K562 (cell line): ENCODE data around the gene SSH3. TPM values are rescaled to one million over a fixed set of nuclear protein-coding genes. Genes with fewer than 3 reads are reported as not detected.

ENCODE experiments used
- ATAC-seq: fragments of 200-7000 bp; cut with Tn5 transposase; 3 replicates; pipeline ENCODE4 v1.9.1; 2020; ENCODE audit warnings: moderate library complexity
- BruUV-seq: library from RNA; stranded (reverse); fragments of 400-500 nt; replicated peaks from 2 replicates; lab custom pipeline; 2021; lab: Mats Ljungman, UMichigan
- CTCF ChIA-PET: fragments of 300-600 bp; formaldehyde crosslinking; extraction: SDS; loops from one replicate; lab custom pipeline; 2021; ENCODE audit warnings: low intra/inter-chr PET ratio; lab: Yijun Ruan, JAX
- POLR2A ChIA-PET: fragments of 300-600, 350-650 bp; sonication (Branson Sonifier 250); formaldehyde crosslinking; extraction: SDS; loops from one replicate; lab custom pipeline; 2021; ENCODE audit warnings: antibody characterized with exemption, inconsistent platforms; lab: Yijun Ruan, JAX
- DNase-seq, 4 experiments: peaks; one replicate each; pipeline versions ENCODE4 v3.0.0 to v3.0.0-alpha.2; 2011 to 2018; ENCODE audit warnings: low spot score in 3 of 4, mixed read lengths in 3 of 4; ENCODE audit errors: extremely low read depth in 1 of 4
- FAIRE-seq: peaks from 2 replicates; lab custom pipeline; 2011; peaks lifted over from hg19 to GRCh38; lab: Jason Lieb, UNC
- H2AFZ ChIP-seq: 2 replicates; pipeline ENCODE4 v1.6.0; 2011; ENCODE audit warnings: low read depth, low read length, control low read depth, inconsistent platforms
- H3K27ac ChIP-seq: fragments of 200-600 bp; 3 replicates; pipeline ENCODE4 v1.8.0; 2011; ENCODE audit warnings: low read depth, mild to moderate bottlenecking, control low read depth, inconsistent platforms, low read length, moderate library complexity, mixed read lengths; ENCODE audit errors: extremely low read depth
- H3K27me3 ChIP-seq, 2 experiments: fragments of 300-600 bp in 1 of 2; 2 replicates in 1 of 2; 3 replicates in 1 of 2; pipeline versions ENCODE4 v1.6.0 to v1.8.0; 2011; ENCODE audit warnings: inconsistent platforms in 2 of 2, low read length in 2 of 2, mild to moderate bottlenecking in 1 of 2, mixed read lengths in 1 of 2, moderate library complexity in 1 of 2; ENCODE audit not compliant: control insufficient read depth in 2 of 2, insufficient read depth in 2 of 2
- H3K36me3 ChIP-seq: fragments of 300-600 bp; 3 replicates; pipeline ENCODE4 v1.8.0; 2011; ENCODE audit warnings: mild to moderate bottlenecking, low read length, inconsistent platforms; ENCODE audit not compliant: control insufficient read depth, insufficient read depth
- H3K4me1 ChIP-seq, 2 experiments: fragments of 200-600 bp in 1 of 2; replicated peaks in 1 of 2; 2 replicates in 1 of 2; 3 replicates in 1 of 2; pipeline versions ENCODE4 v1.5.1 to v1.8.0; 2011; ENCODE audit warnings: inconsistent platforms in 2 of 2, low read length in 2 of 2, mild to moderate bottlenecking in 1 of 2, mixed read lengths in 1 of 2, moderate library complexity in 1 of 2; ENCODE audit not compliant: control insufficient read depth in 2 of 2, insufficient read depth in 2 of 2
- H3K4me2 ChIP-seq: 2 replicates; pipeline ENCODE4 v1.6.1; 2011; ENCODE audit warnings: low read length, control low read depth, inconsistent platforms, mixed read lengths; ENCODE audit not compliant: insufficient read depth
- H3K4me3 ChIP-seq: fragments of 200-600 bp; sonication (generic), shearing (Covaris generic); 2 replicates; pipeline ENCODE4 v1.5.1; 2016; ENCODE audit warnings: control low read depth, inconsistent platforms
- H3K79me2 ChIP-seq: fragments of 200-600 bp; 3 replicates; pipeline ENCODE4 v1.8.0; 2011; ENCODE audit warnings: low read length, inconsistent platforms; ENCODE audit not compliant: control insufficient read depth, insufficient read depth
- H3K9ac ChIP-seq, 2 experiments: 2 replicates each; pipeline versions ENCODE4 v1.6.0 to v1.6.1; 2011; ENCODE audit warnings: low read depth in 2 of 2, low read length in 2 of 2, control low read depth in 1 of 2, inconsistent platforms in 1 of 2, mild to moderate bottlenecking in 1 of 2, mixed read lengths in 1 of 2; ENCODE audit not compliant: insufficient read depth in 1 of 2
- H3K9me1 ChIP-seq: one replicate; pipeline ENCODE4 v1.6.0; 2011; ENCODE audit warnings: inconsistent platforms, mild to moderate bottlenecking, low read length, moderate library complexity; ENCODE audit not compliant: control insufficient read depth, insufficient read depth
- H3K9me3 ChIP-seq: replicated peaks from 2 replicates; pipeline ENCODE4 v1.5.1; 2011; ENCODE audit warnings: low read depth, low read length, inconsistent platforms; ENCODE audit not compliant: control insufficient read depth, insufficient read depth
- H4K20me1 ChIP-seq: replicated peaks from 2 replicates; pipeline ENCODE4 v1.6.1; 2011; ENCODE audit warnings: low read length, inconsistent platforms, mixed read lengths; ENCODE audit not compliant: control insufficient read depth, insufficient read depth
- MAFG ChIP-seq: fragments of 450-650 bp; conservative IDR thresholded peaks from 2 replicates; pipeline ENCODE4 v1.6.1; 2016; ENCODE audit warnings: missing genetic modification characterization, missing compliant biosample characterization
- RBM25 ChIP-seq: fragments of 200-400 bp; formaldehyde crosslinking; IDR thresholded peaks from 2 replicates; pipeline ENCODE4 v1.6.1; 2018; ENCODE audit warnings: low read length, low read depth, moderate library complexity; ENCODE audit not compliant: severe bottlenecking
- RUNX1 ChIP-seq: sonication (generic); IDR thresholded peaks from 2 replicates; pipeline ENCODE4 v1.6.1; 2016; ENCODE audit warnings: antibody characterized with exemption, low read depth
- SAFB2 ChIP-seq: fragments of 200-400 bp; formaldehyde crosslinking; IDR thresholded peaks from 2 replicates; pipeline ENCODE4 v1.6.1; 2018; ENCODE audit warnings: borderline replicate concordance, low read length, low read depth, moderate library complexity; ENCODE audit not compliant: severe bottlenecking
- ZBTB8A ChIP-seq: fragments of 450-650 bp; IDR thresholded peaks from 2 replicates; pipeline ENCODE4 v1.6.1; 2018; ENCODE audit warnings: mild to moderate bottlenecking, moderate library complexity; ENCODE audit not compliant: partially characterized antibody
- ZNF274 ChIP-seq: IDR thresholded peaks from 2 replicates; pipeline ENCODE4 v1.6.1; 2011; ENCODE audit warnings: low read depth, mild to moderate bottlenecking, low read length, moderate library complexity, borderline replicate concordance
- ZNF311 ChIP-seq: fragments of 250-450 bp; sonication (Bioruptor Pico); IDR thresholded peaks from 2 replicates; pipeline ENCODE4 v1.4.0; 2020; ENCODE audit warnings: mild to moderate bottlenecking, moderate library complexity
- ZNF431 ChIP-seq: sonication (generic); formaldehyde crosslinking; IDR thresholded peaks from 2 replicates; pipeline ENCODE4 v1.8.0; 2022; ENCODE audit warnings: mild to moderate bottlenecking, missing genetic modification reagents
- ZNF561 ChIP-seq: fragments of 450-650 bp; formaldehyde crosslinking; conservative IDR thresholded peaks from 2 replicates; pipeline ENCODE4 v1.4.0; 2020; ENCODE audit warnings: mild to moderate bottlenecking, moderate library complexity
- ZNF644 ChIP-seq: fragments of 200-800 bp; sonication (Bioruptor generic); IDR thresholded peaks from 2 replicates; pipeline ENCODE4 v1.6.1; 2016; ENCODE audit warnings: low read depth, missing genetic modification characterization, missing compliant biosample characterization
- WGBS: fragments of 100-300 bp; shearing (Covaris generic); methylation state at CpG from one replicate; pipeline ENCODE4 v1.1.6; 2016; ENCODE audit warnings: low coverage, mixed read lengths; ENCODE audit not compliant: insufficient coverage; ENCODE audit errors: missing lambda C conversion rate; 5-methylcytosine and 5-hydroxymethylcytosine counted together
- in situ Hi-C: fragments of 300-500 bp; cut with MboI; formaldehyde crosslinking; loops from 4 replicates; pipeline ENCODE4 v1.15.0; 2018; ENCODE audit warnings: inconsistent platforms, mixed read lengths
- intact Hi-C: fragments of 100-400 bp; cut with micrococcal nuclease; formaldehyde crosslinking; loops from 2 replicates; pipeline ENCODE4 v1.14.2; 2022
- polyA plus RNA-seq, 8 experiments: library from polyadenylated mRNA; depleted of rRNA in 4 of 8; stranded (reverse) in 5 of 8; unstranded in 3 of 8; fragments of >200 nt; fragmentation: Nextera tagmentation in 2 of 8; fragmentation: Illumina TruSeq in 1 of 8; extraction: Ambion mirVana in 2 of 8; extraction: Trizol in 1 of 8; gene quantifications; 2 replicates each; pipeline versions ENCODE4 v1.2.1 to v1.2.3, GENCODE V29; 2011 to 2014; ENCODE audit warnings: inconsistent platforms in 1 of 8, missing spikeins in 1 of 8
- total RNA-seq, 7 experiments: library from RNA; depleted of rRNA in 6 of 7; stranded (reverse); fragments of >200 nt in 6 of 7; fragmentation: Illumina TruSeq in 2 of 7; extraction: Trizol in 2 of 7; gene quantifications; 2 replicates each; pipeline versions ENCODE4 v1.2.1 to v1.2.3, GENCODE V29; 2011 to 2021; ENCODE audit warnings: low replicate concordance in 1 of 7
- TF ChIP-seq, protein P1 (sequence below): fragments of 250-450 bp; sonication (Bioruptor Pico); IDR thresholded peaks from 2 replicates; pipeline ENCODE4 v1.4.0; 2020
- TF ChIP-seq, protein P2 (sequence below), 2 experiments: fragments of 450-650 bp; IDR thresholded peaks; 2 replicates each; pipeline ENCODE4 v1.6.1; 2016; ENCODE audit warnings: mild to moderate bottlenecking in 2 of 2, borderline replicate concordance in 1 of 2, low read depth in 1 of 2, moderate library complexity in 1 of 2

SSH3 gene
- total and polyA plus RNA-seq, 9 of the 15 experiments (the other 6 are each of a cell fraction or from before 2014, with no cell fraction given): 0.07 to 1.0 (median 0.24) TPM; not detected in 3

DNA sequence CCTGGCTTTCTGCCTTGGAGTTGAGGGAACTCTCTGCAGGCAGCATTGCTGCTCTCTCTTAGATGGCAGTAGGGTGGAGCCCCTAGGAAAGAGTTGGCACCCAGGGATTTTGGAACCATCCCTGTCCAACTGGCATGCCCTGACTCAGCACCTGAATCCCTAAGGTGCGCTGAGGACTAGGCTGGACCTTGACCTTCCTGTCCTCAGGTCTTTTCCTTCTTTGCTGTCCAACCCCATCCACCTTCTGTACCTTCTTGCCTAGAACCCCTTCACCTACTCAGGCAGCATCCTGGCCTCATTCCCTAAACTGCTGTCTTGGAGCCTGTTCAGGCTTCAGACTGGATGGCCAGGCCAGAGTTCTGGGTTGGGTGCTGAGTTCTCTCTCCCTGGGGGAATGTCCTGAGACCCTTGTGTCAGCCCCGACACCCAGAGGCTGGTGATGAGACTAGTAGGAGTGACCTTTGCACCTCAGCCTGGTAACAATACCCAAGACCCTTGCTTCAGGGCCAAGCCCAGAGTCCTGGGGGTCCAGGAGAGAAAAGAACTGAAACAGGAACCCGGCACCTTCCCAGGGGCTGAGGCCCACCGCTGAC is 52.6 kb downstream of the SSH3 start:
- intact Hi-C loops: loop anchor here (5.0 kb wide), 1 partner anchor 151 kb away; the partner anchor contains the start of genes CDK2AP2 and PITPNM1
- TF ChIP-seq MAFG (tag) (no peak), ZNF431 (CRISPR knock-in tag) (no peak), SAFB2 (no peak), ZNF311 (CRISPR knock-in tag) (no peak), ZBTB8A (no peak), RBM25 (no peak), ZNF644 (tag) (no peak), ZNF561 (no peak), RUNX1 (no peak), ZNF274 (no peak)
- TF ChIP-seq, protein P1, sequence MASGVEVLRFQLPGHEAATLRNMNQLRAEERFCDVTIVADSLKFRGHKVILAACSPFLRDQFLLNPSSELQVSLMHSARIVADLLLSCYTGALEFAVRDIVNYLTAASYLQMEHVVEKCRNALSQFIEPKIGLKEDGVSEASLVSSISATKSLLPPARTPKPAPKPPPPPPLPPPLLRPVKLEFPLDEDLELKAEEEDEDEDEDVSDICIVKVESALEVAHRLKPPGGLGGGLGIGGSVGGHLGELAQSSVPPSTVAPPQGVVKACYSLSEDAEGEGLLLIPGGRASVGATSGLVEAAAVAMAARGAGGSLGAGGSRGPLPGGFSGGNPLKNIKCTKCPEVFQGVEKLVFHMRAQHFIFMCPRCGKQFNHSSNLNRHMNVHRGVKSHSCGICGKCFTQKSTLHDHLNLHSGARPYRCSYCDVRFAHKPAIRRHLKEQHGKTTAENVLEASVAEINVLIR: no peak
- TF ChIP-seq, protein P2, sequence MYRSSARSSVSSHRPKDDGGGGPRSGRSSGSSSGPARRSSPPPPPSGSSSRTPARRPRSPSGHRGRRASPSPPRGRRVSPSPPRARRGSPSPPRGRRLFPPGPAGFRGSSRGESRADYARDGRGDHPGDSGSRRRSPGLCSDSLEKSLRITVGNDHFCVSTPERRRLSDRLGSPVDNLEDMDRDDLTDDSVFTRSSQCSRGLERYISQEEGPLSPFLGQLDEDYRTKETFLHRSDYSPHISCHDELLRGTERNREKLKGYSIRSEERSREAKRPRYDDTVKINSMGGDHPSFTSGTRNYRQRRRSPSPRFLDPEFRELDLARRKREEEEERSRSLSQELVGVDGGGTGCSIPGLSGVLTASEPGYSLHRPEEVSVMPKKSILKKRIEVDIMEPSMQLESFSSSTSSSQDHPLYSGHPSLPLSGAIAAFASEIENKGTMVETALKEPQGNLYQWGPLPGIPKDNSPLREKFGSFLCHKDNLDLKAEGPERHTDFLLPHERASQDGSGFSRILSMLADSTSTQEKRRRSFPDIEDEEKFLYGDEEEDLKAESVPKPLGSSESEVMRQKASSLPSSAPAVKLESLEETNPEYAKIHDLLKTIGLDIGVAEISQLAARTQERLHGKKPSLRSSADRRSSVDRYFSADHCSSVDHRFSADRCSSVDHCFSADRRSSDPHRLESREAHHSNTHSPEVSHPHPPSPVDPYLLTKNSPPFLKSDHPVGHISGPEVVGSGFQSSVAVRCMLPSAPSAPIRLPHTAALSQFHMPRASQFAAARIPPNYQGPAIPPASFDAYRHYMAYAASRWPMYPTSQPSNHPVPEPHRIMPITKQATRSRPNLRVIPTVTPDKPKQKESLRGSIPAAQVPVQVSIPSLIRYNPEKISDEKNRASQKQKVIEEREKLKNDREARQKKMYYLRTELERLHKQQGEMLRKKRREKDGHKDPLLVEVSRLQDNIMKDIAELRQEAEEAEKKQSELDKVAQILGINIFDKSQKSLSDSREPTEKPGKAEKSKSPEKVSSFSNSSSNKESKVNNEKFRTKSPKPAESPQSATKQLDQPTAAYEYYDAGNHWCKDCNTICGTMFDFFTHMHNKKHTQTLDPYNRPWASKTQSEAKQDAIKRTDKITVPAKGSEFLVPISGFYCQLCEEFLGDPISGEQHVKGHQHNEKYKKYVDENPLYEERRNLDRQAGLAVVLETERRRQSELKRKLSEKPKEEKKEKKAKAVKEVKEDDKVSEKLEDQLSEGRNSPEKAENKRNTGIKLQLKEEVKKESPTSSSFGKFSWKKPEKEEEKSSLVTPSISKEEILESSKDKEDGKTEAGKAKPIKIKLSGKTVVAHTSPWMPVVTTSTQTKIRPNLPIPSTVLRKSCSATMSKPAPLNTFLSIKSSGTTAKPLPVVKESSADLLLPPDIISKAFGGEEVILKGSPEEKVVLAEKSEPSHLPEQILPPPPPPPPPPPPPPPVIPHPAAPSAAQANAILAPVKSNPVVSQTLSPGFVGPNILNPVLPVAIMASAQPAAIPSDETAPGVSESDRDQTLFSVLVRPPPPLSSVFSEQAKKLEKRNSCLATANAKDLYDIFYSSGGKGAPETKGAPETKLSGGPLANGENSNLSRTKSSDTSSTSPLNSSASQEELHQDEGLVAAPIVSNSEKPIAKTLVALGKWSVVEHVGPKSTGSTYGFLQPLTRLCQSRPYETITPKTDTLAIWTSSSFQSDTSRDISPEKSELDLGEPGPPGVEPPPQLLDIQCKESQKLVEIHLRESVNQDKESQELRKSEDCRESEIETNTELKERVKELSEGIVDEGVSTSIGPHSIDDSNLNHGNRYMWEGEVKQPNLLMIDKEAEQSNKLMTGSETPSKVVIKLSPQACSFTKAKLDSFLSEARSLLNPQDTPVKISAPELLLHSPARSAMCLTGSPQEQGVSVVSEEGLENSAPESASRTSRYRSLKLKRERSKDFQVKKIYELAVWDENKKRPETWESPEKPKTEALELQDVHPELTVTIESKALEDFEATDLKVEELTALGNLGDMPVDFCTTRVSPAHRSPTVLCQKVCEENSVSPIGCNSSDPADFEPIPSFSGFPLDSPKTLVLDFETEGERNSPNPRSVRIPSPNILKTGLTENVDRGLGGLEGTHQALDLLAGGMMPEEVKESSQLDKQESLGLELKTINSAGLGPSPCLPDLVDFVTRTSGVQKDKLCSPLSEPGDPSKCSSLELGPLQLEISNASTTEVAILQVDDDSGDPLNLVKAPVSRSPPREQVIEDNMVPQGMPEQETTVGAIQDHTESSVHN (IDR thresholded peaks at IDR 0.05; ENCODE audit: borderline replicate concordance in 1 of 2, low read depth in 1 of 2): no peak

More for the DNA sequence above, 52.6 kb downstream of the SSH3 start:
- Histone ChIP-seq H3K9ac (peak overlapping the region; percentile 80 to 87), H3K27ac (peak overlapping the region; percentile 92), H3K4me1 (peaks cover 51 to 63% of the 10 kb centered on the region in 2 experiments), H3K36me3 (peaks cover 4% of the 10 kb centered on the region; the same call in 1 of the 3 replicates), H3K9me1 (no peaks in the 10 kb centered on the region), H3K79me2 (peaks cover 8% of the 10 kb centered on the region), H3K9me3 (no peaks in the 10 kb centered on the region), H3K4me3 (no peak overlapping the region), H3K4me2 (no peak overlapping the region; the same call in 1 of the 2 replicates), H4K20me1 (no peaks in the 10 kb centered on the region), H3K27me3 (no peaks in the 10 kb centered on the region), H2AFZ (no peak overlapping the region)
- BruUV-seq: no TSS peak
- in situ Hi-C loops: no loop called here
- FAIRE-seq: no peak
- ChIA-PET POLR2A (interaction anchor here (0.5 to 0.9 kb wide), 5 partner anchors 9 to 886 kb away, joined by 3 to 4 read pairs (median 3); no protein-coding TSS in a partner anchor), CTCF (interaction anchor here (1.6 to 3.7 kb wide), 3 partner anchors 18 to 26 kb away, joined by 6 to 41 read pairs (median 21); partner anchors contain the start of gene CLCF1)
- DNase-seq: peak in 1 of 4 experiments; percentile 1
- ATAC-seq: no peak
- 67% methylated on average over 4 of the region's 4 CpGs for WGBS
